OCI-LY3 (cell line): ENCODE data around the gene RPL27.
"Not testable (repeated sequence)": the region's sequence is repeated elsewhere in the genome, so short reads cannot be mapped to it uniquely, and the experiment has no call there.

Experiments
- CTCF ChIP-seq: fragments of 200-600, 300-600 bp; sonication (generic); IDR thresholded peaks from 2 replicates; pipeline ENCODE4 v1.5.1; 2014; ENCODE audit warnings: antibody characterized with exemption, low read length, low read depth
- EZH2phosphoT487 ChIP-seq: fragments of 200-600 bp; shearing (Covaris generic); IDR thresholded peaks from 2 replicates; pipeline ENCODE4 v1.6.1; 2018; ENCODE audit warnings: antibody characterized with exemption, mixed run types, low read depth

- not testable (repeated sequence) for TF ChIP-seq CTCF, EZH2phosphoT487
These were observed 4.3 kb upstream of the RPL27 start for GRCh38 chr17:42993913-42994312.
